Measurements from ENCODE around the gene ACOT7.
"Not testable (repeated sequence)": the region's sequence is repeated elsewhere in the genome, so short reads cannot be mapped to it uniquely, and the experiment has no call there.

ACOT7 gene

GRCh38 chr1:6395781-6396244, 2.2 kb upstream of the ACOT7 start:
- not testable (repeated sequence) for DNase-seq

GRCh38 chr1:6395130-6395529, 1.6 kb upstream of the ACOT7 start:
- DNase-seq: not testable (repeated sequence)

DNA sequence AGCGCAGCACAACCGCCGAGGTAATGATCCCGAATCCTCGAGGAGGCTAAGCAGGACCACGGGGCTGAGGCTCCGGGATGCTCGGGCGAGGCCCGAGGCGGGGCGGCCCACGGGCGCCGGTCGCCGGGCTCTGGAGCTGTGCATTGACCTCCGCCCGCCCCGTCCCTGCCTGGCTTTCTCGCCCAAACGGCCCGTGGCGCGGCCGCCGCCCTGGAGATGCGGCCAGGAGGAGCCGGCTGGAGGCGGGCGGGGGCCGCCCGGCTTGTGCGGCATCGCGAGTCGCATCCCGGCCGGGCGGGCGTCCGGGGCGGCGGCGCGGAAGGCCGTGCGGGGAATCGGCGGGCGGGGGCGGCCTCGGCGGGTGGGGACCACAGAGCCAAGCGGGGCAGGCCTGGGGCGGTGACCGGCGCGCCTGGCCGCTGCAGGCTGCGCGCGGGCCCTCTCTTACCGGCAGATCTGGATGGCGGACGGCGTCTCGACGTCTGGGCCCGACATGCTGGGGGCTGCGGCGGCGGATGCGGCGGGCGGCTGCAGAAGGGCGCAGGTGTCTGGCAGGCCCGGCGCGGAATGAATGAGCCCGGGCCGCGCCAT, 663 bp downstream of the ACOT7 start:
- DNase-seq: no peak

- DNase-seq: no peak
Measured at GRCh38 chr1:6391951-6392808, 1.4 kb downstream of the ACOT7 start.

DNA sequence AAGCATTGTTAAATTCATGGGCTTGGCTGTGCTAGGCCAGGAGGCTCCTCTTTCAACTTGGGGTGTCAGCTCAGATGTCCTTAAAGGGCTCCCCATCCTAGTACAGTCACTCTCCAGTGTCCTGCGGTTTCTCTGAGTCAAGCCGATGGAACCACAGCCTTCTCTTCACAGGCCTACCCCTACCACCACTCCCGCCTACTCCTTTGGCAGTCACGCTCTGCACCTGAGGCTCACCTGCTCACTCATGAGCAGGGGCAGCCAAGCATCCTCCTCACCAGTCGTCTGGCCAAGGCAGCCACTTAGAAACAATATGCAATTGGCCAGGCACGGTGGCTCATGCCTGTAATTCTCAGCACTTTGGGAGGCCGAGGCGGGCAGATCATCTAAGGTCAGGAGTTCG, 3.6 kb downstream of the ACOT7 start:
- DNase-seq: no peak

- no peak for DNase-seq
Measured at GRCh38 chr1:6386371-6386949, 7.1 kb downstream of the ACOT7 start.

DNA sequence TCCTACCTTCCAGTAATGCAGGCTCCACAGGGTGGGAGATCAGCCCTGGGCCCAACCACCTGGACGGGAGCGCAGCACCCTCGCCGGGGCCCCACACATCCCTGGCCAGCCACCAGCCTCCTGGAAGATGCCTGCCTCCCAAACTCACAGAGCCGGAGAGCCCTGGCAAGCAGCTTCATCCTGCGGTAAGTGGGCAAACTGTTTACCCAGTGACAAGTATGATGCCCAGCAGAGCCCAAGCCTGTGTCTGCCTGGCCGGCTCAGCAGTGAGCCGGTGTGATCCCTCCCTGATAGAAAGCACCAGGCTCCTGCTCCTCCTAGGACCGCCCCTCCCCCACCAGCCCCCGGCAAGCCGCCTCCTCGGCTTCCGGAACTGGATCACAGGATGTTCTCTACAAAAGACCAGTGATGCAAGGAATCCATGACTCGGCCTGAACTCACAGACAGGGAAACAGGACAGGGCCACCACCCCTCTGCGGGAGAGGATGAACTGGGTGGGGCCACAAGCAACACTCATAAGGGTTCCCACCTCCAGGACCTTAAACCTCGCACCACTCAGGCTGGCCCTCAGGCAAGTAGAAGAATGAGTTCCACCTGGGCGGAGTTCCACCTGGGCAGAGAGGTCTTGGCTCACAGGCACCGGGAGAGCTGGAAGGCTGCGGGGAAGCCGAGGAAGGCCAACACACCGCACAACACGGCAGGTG, 7.9 kb downstream of the ACOT7 start:
- DNase-seq: no peak

DNA sequence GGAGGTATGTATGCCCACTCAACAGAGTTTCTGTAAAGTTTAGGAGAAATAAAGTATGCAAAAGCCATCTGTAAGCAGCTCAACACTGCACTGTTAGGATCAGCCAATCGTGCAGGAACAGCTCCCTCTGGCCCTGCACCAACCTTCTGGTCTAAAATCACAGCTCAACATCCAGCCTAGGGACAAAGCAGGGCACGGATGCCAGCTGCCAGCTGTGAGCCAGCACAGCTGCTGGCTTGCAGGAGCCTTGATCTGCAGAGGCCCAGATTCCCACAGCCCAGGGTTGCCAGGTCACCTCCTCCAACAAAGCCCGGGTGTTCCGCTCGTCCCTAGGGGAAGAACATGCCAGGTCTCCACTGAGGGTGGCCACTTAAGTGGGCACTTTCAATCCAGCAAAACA, 8.6 kb downstream of the ACOT7 start:
- no peak for DNase-seq

DNA sequence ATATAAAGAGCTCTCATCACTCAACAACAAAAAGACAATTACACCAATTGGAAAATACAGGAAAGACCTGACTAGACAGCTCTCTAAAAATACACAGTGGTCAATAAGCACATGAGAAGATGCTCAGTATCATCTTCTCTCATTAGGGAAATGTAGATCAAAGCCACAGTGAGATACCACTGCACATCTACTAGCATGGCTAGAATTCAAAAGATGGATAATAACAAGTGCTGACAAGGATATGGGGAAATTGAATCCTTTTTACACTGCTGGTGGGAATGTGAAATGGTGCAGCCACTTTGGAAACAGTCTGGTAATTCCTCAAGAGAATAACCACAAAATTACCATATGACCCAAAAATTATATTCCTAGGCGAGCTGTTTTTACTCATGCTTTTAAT, 9.4 kb downstream of the ACOT7 start:
- no peak for DNase-seq

DNA sequence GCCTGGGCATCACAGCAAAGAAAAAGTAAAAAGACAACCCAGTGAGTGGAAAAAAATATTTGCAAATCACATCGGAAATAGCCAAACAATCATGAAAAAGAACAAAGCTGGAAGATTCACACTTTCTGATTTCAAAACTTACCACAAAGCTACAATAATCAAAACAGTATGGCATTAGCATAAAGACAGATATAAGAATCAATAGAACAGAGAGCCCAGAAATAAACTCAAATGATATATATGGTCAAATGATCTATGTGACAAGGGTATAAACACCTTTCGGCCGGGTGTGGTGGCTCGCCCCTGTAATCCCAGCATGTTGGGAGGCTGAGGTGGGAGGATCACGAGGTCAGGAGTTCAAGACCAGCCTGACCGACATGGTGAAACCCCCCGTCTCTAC, 13.5 kb downstream of the ACOT7 start:
- DNase-seq: no peak

- DNase-seq: no peak
Measured at GRCh38 chr1:6378096-6378746, 15.3 kb downstream of the ACOT7 start.

- DNase-seq: no peak
Measured at GRCh38 chr1:6373961-6374720, 19.4 kb downstream of the ACOT7 start.

GRCh38 chr1:6372236-6372635, 21.3 kb downstream of the ACOT7 start:
- DNase-seq: not testable (repeated sequence)

DNA sequence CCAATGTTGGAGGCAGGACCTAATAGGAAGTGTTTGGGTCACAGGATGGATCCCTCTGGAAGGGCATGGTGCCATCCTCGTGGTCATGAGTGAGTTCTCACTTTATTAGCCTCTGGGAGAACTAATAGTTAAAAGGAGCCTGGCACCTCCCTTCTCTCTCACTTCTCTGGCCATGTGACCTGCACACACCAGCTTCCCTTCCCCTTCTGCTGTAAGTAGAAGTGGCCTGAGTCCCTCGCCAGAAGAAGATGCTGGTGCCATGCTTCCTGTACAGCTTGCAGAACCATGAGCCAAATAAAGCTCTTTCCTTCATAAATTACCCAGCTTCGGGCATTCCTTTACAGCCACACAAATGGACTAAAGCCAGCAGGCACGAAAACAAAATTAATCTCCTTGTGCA, 23.6 kb downstream of the ACOT7 start:
- DNase-seq: no peak

DNA sequence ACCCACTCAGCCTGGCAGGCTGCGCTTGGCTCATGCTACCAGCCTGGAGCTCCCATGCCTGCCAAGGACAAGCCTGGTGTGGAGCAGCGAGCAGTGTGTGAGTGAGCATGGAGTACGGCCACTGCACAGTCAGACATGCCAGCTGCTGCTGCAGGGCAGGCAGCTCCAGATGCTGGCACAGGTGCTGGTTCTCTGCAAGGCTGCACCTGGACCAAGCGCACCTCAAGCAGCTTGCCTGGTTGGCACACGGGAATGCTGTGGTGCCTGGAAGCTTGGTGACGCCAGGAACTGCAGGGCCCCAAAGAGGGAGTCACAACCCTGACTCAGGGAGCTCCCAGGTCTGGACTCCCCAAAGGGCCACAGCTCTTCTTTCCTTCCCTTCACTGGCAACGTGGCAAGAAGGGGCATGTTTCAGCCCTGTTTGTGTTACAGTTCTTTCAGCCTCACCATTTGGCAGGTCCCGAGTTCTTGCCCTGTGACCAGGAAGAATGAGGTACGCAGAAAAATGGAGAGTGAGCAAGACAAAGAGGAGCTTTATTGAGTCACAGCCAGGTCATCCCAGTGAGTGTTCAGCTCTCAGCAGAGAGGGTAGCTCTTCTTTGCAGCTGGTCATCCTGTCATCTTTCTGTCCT, 26.1 kb downstream of the ACOT7 start:
- DNase-seq: no peak

GRCh38 chr1:6365047-6365446, 28.5 kb downstream of the ACOT7 start:
- peak; percentile 73 for DNase-seq

- DNase-seq: peak; percentile 37
Measured at GRCh38 chr1:6363085-6363884, 30.3 kb downstream of the ACOT7 start.

DNA sequence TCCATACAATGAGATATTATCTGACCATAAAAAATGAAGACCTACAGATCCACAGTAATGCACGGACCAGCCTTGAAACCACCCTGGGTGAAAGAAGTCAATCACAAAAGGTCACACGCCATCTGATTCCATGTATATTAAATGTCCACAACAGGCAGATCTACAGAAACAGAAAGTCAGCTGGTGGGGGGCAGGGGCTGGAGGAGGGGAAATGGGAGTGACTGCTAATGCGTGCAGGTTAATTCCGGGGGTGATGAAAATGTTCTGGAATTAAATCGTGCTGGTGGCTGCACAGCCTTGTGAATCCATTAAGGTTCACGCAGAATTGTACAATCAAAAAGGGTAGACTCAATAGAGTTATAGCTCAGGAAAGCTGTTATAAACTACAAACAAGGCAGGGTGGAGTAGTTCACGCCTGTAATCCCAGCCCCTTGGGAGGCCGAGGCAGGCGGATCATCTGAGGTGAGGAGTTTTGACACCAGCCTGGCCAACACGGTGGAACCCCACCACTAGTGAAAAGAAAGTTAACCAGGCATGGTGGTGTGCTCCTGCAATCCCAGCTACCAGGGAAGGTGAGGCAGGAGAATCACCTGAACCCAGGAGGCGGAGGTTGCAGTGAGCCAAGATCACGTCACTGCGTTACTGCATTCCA, 32.3 kb downstream of the ACOT7 start:
- no peak for DNase-seq

GRCh38 chr1:6360517-6361070, 33.0 kb downstream of the ACOT7 start:
- no peak for DNase-seq

DNA sequence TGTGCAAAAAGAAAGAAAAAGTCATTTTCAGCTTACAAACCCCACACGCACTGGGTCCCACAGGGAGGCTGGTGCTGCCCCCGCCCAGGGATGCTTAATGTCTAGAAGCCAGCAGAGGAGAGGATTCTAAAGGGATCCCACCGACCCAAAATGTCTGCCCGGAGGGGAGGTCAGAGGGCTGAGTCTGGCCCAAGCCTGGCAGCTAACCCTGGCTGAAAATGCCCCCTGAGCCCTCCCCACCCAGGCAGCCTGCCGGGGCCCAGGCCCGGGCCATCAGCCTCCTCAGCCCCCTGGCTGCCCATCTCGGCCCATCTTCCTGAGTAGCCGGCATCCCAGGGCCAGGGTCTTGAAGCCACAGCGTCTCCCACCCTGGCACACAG, 33.5 kb downstream of the ACOT7 start:
- no peak for DNase-seq

Data from CD4-positive, alpha-beta T cell treated with Interleukin-21 for 1 hour (primary cell).